PC-3 (cell line): ENCODE data around the gene GPRC5A. TPM values are rescaled to one million over a fixed set of nuclear protein-coding genes. Genes with fewer than 3 reads are reported as not detected.
A peak's percentile ranks its signal among the peaks of the same experiment; 100 is the strongest.

Experiments
- ATAC-seq: fragments of 200-7000 bp; cut with Tn5 transposase; 2 replicates; pipeline ENCODE4 v1.9.1; 2020; ENCODE audit warnings: mild to moderate bottlenecking, moderate library complexity
- BruUV-seq: library from RNA; stranded (reverse); fragments of 400-500 nt; replicated peaks from 2 replicates; lab custom pipeline; 2021; lab: Mats Ljungman, UMichigan
- CTCF ChIA-PET: fragments of 300-600 bp; sonication (Branson Sonifier 250); formaldehyde crosslinking; loops from one replicate; lab custom pipeline; 2022; ENCODE audit warnings: antibody characterized with exemption; lab: Charles Lee
- POLR2A ChIA-PET: fragments of 300-600 bp; sonication (Branson Sonifier 250); formaldehyde crosslinking; loops from one replicate; lab custom pipeline; 2022; ENCODE audit warnings: antibody characterized with exemption; ENCODE audit not compliant: unreplicated experiment; lab: Charles Lee
- DNase-seq: peaks from one replicate; pipeline ENCODE4 v3.0.0-alpha.2; 2015
- H2AFZ ChIP-seq: fragments of 300-600 bp; sonication (generic); 2 replicates; pipeline ENCODE4 v1.6.0; 2016; ENCODE audit warnings: antibody characterized with exemption, low read length
- H3F3A ChIP-seq: fragments of 300-600 bp; sonication (generic); one replicate; pipeline ENCODE4 v1.6.0; 2017; ENCODE audit warnings: antibody characterized with exemption, low read length, control low read depth, mild to moderate bottlenecking; ENCODE audit not compliant: unreplicated experiment
- H3K27ac ChIP-seq: fragments of 300-600 bp; sonication (generic); 2 replicates; pipeline ENCODE4 v1.5.1; 2016; ENCODE audit warnings: mild to moderate bottlenecking, low read length
- H3K27me3 ChIP-seq: fragments of 300-600 bp; sonication (generic); 2 replicates; pipeline ENCODE4 v1.6.1; 2016; ENCODE audit warnings: low read length, mixed read lengths
- H3K36me3 ChIP-seq: fragments of 300-600 bp; sonication (generic); 2 replicates; pipeline ENCODE4 v1.6.1; 2016; ENCODE audit warnings: low read depth, mixed run types, low read length, mixed read lengths
- H3K4me1 ChIP-seq: fragments of 300-600 bp; sonication (generic); 2 replicates; pipeline ENCODE4 v1.5.1; 2016; ENCODE audit warnings: low read length; ENCODE audit not compliant: insufficient read depth
- H3K4me2 ChIP-seq: fragments of 300-600 bp; sonication (generic); 2 replicates; pipeline ENCODE4 v1.6.0; 2016; ENCODE audit warnings: low read length
- H3K4me3 ChIP-seq: fragments of 300-600 bp; sonication (generic); 2 replicates; pipeline ENCODE4 v1.5.1; 2016; ENCODE audit warnings: mild to moderate bottlenecking, low read length, mixed read lengths
- H3K79me2 ChIP-seq: fragments of 300-600 bp; sonication (generic); 2 replicates; pipeline ENCODE4 v1.6.1; 2017; ENCODE audit warnings: low read length, mixed read lengths
- H3K9ac ChIP-seq: fragments of 300-600 bp; sonication (generic); 2 replicates; pipeline ENCODE4 v1.6.0; 2016; ENCODE audit warnings: mild to moderate bottlenecking, low read length
- H3K9me2 ChIP-seq: fragments of 300-600 bp; sonication (generic); replicated peaks from 2 replicates; pipeline ENCODE4 v1.6.1; 2016; ENCODE audit warnings: mixed run types, low read length, mixed read lengths
- H3K9me3 ChIP-seq: fragments of 300-600 bp; sonication (generic); 2 replicates; pipeline ENCODE4 v1.6.1; 2016; ENCODE audit warnings: low read length, mixed read lengths
- H4K20me1 ChIP-seq: fragments of 300-600 bp; sonication (generic); 2 replicates; pipeline ENCODE4 v1.6.1; 2016; ENCODE audit warnings: low read length, mixed read lengths
- EZH2 ChIP-seq: fragments of 300-600 bp; sonication (generic); IDR thresholded peaks from one replicate; pipeline ENCODE4 v1.6.1; 2017; ENCODE audit warnings: antibody characterized with exemption, mild to moderate bottlenecking, low read length; ENCODE audit not compliant: unreplicated experiment
- EZH2phosphoT487 ChIP-seq: fragments of 300-600 bp; sonication (generic); IDR thresholded peaks from 2 replicates; pipeline ENCODE4 v1.6.1; 2018; ENCODE audit warnings: mild to moderate bottlenecking, antibody characterized with exemption, low read length, borderline replicate concordance
- intact Hi-C: fragments of 100-400 bp; cut with micrococcal nuclease; formaldehyde crosslinking; loops from 2 replicates; pipeline ENCODE4 v1.9.0; 2023
- total RNA-seq: library from RNA; depleted of rRNA; stranded (reverse); fragments of >200 nt; gene quantifications from 2 replicates; pipeline ENCODE4 v1.2.3, GENCODE V29; 2014
- TF ChIP-seq, protein P1 (sequence below): fragments of 300-600 bp; sonication (generic); conservative IDR thresholded peaks from 2 replicates; pipeline ENCODE4 v1.5.1; 2017; ENCODE audit warnings: antibody characterized with exemption, low read depth, mild to moderate bottlenecking, low read length

The GPRC5A gene
- total RNA-seq, 1 experiment from 2014 or later, result 140 TPM

DNA sequence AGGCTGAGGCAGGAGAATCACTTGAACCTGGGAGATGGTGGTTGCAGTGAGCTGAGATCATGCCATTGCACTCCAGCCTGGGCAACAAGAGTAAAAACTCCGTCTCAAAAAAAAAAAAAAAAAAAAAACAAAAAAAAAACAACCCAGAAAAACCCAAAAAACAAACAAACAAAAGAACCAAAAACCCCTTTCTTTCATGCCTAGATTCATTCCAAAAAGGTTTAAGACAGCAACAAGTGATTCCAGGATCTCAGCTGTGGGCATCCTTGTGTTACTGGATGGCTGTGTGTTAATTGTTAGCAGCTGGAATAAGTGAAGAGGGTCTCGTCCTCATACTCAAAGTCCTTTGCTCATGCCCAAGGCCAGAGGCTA is 9.4 kb downstream of the GPRC5A start:
- peak overlapping the region; percentile 28; the same call in 1 of the 2 replicates for H3K4me3 ChIP-seq
- H4K20me1 ChIP-seq, result peaks cover 81% of the 10 kb centered on the region

GRCh38 chr12:12901158-12901791 is 9.9 kb downstream of the GPRC5A start:
- H3K9me2 ChIP-seq, result no peaks in the 10 kb centered on the region
- ChIA-PET POLR2A (no interaction called here), CTCF (interaction anchor here (0.7 to 0.9 kb wide), 2 partner anchors 112 to 305 kb away, joined by 5 to 6 read pairs; no protein-coding TSS in a partner anchor)
- no peak overlapping the region for H2AFZ ChIP-seq
- ATAC-seq, result peak; percentile 47
- peak; percentile 80 for DNase-seq
- peaks cover 51% of the 10 kb centered on the region for H3K36me3 ChIP-seq
- peak overlapping the region; percentile 83 for H3K27ac ChIP-seq
- peaks cover 81% of the 10 kb centered on the region for H4K20me1 ChIP-seq
- intact Hi-C loops, result no loop called here
- peaks cover 100% of the 10 kb centered on the region for H3K79me2 ChIP-seq
- peaks cover 20% of the 10 kb centered on the region for H3F3A ChIP-seq
- peaks cover 75% of the 10 kb centered on the region for H3K4me1 ChIP-seq
- H3K4me3 ChIP-seq, result peak overlapping the region; percentile 28; the same call in 1 of the 2 replicates
- BruUV-seq, result TSS peak; percentile 49
- H3K4me2 ChIP-seq, result peak overlapping the region; percentile 61
- no peaks in the 10 kb centered on the region for H3K27me3 ChIP-seq
- peak overlapping the region; percentile 43; the same call in 1 of the 2 replicates for H3K9ac ChIP-seq
- TF ChIP-seq, protein P1, sequence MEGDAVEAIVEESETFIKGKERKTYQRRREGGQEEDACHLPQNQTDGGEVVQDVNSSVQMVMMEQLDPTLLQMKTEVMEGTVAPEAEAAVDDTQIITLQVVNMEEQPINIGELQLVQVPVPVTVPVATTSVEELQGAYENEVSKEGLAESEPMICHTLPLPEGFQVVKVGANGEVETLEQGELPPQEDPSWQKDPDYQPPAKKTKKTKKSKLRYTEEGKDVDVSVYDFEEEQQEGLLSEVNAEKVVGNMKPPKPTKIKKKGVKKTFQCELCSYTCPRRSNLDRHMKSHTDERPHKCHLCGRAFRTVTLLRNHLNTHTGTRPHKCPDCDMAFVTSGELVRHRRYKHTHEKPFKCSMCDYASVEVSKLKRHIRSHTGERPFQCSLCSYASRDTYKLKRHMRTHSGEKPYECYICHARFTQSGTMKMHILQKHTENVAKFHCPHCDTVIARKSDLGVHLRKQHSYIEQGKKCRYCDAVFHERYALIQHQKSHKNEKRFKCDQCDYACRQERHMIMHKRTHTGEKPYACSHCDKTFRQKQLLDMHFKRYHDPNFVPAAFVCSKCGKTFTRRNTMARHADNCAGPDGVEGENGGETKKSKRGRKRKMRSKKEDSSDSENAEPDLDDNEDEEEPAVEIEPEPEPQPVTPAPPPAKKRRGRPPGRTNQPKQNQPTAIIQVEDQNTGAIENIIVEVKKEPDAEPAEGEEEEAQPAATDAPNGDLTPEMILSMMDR, result no peak
- TF ChIP-seq EZH2phosphoT487, result no peak
- TF ChIP-seq EZH2, result no peak
- no peaks in the 10 kb centered on the region for H3K9me3 ChIP-seq

More for the DNA sequence above, 9.4 kb downstream of the GPRC5A start:
- Histone ChIP-seq H3K36me3 (peaks cover 47% of the 10 kb centered on the region), H3K9me3 (no peaks in the 10 kb centered on the region), H3K4me1 (peaks cover 80% of the 10 kb centered on the region), H3K4me2 (peak overlapping the region; percentile 61), H3K9ac (peak overlapping the region; percentile 43; the same call in 1 of the 2 replicates), H2AFZ (no peak overlapping the region), H3F3A (peaks cover 20% of the 10 kb centered on the region), H3K79me2 (peaks cover 100% of the 10 kb centered on the region), H3K27me3 (no peaks in the 10 kb centered on the region), H3K27ac (peak overlapping the region; percentile 83), H3K9me2 (no peaks in the 10 kb centered on the region)
- CTCF ChIA-PET, result interaction anchor here (0.9 kb wide), 1 partner anchor 111 kb away, joined by 5 read pairs; no protein-coding TSS in a partner anchor
- BruUV-seq, result no TSS peak
- no peak for TF ChIP-seq EZH2phosphoT487
- TF ChIP-seq EZH2, result no peak
- TF ChIP-seq, protein P1, result no peak
- POLR2A ChIA-PET, result no interaction called here
- intact Hi-C loops, result no loop called here
- ATAC-seq (no peak), DNase-seq (no peak)

GRCh38 chr12:12902036-12902435 is 10.7 kb downstream of the GPRC5A start:
- intact Hi-C loops, result no loop called here
- H3K9ac ChIP-seq, result peak overlapping the region; percentile 34
- TF ChIP-seq EZH2 (no peak), EZH2phosphoT487 (no peak)
- TF ChIP-seq, protein P1, result no peak
- H3K4me1 ChIP-seq, result peaks cover 67% of the 10 kb centered on the region
- no peak for ATAC-seq
- H4K20me1 ChIP-seq, result peaks cover 79% of the 10 kb centered on the region
- H3K36me3 ChIP-seq, result peaks cover 48% of the 10 kb centered on the region; the same call in 1 of the 2 replicates
- DNase-seq, result peak; percentile 57
- no peaks in the 10 kb centered on the region for H3K27me3 ChIP-seq
- CTCF ChIA-PET, result no interaction called here
- H3K4me3 ChIP-seq, result peak overlapping the region; percentile 28; the same call in 1 of the 2 replicates
- TSS peak; percentile 1 for BruUV-seq
- POLR2A ChIA-PET, result no interaction called here
- H3K4me2 ChIP-seq, result peak overlapping the region; percentile 61
- H2AFZ ChIP-seq, result no peak overlapping the region
- H3K79me2 ChIP-seq, result peaks cover 100% of the 10 kb centered on the region
- peak overlapping the region; percentile 83 for H3K27ac ChIP-seq
- H3F3A ChIP-seq, result peaks cover 20% of the 10 kb centered on the region
- H3K9me3 ChIP-seq, result no peaks in the 10 kb centered on the region
- no peaks in the 10 kb centered on the region for H3K9me2 ChIP-seq
